SK-N-SH treated with all-trans-retinoic acid at 6 μM for 48 hours (cell line): ENCODE data around the gene FNDC8.
A peak's percentile ranks its signal among the peaks of the same experiment; 100 is the strongest.
"Not testable (repeated sequence)": the region's sequence is repeated elsewhere in the genome, so short reads cannot be mapped to it uniquely, and the experiment has no call there.

Source experiments
- ATAC-seq: fragments of 200-7000 bp; cut with Tn5 transposase; 3 replicates; pipeline ENCODE4 v1.9.1; 2020; ENCODE audit warnings: mild to moderate bottlenecking, moderate library complexity
- ARNTL ChIP-seq: fragments of 450-650 bp; formaldehyde crosslinking; IDR thresholded peaks from 2 replicates; pipeline ENCODE4 v1.5.0; 2020; ENCODE audit warnings: low read depth, mild to moderate bottlenecking, moderate library complexity, borderline replicate concordance
- BACH2 ChIP-seq: fragments of 250-450 bp; sonication (Bioruptor Pico); IDR thresholded peaks from 2 replicates; pipeline ENCODE4 v1.9.0; 2021; ENCODE audit warnings: mild to moderate bottlenecking, borderline replicate concordance
- CSDC2 ChIP-seq: fragments of 250-450 bp; sonication (Bioruptor Pico); IDR thresholded peaks from 2 replicates; pipeline ENCODE4 v1.5.0; 2020; ENCODE audit warnings: mild to moderate bottlenecking, moderate library complexity
- ESRRG ChIP-seq: fragments of 250-450 bp; sonication (Bioruptor Pico); IDR thresholded peaks from 2 replicates; pipeline ENCODE4 v1.6.1; 2021; ENCODE audit warnings: mild to moderate bottlenecking
- GLIS3 ChIP-seq: fragments of 250-450 bp; sonication (Bioruptor Pico); IDR thresholded peaks from 2 replicates; pipeline ENCODE4 v1.5.0; 2020; ENCODE audit warnings: mild to moderate bottlenecking, moderate library complexity
- ISL1 ChIP-seq: fragments of 250-450 bp; sonication (Bioruptor Pico); IDR thresholded peaks from 2 replicates; pipeline ENCODE4 v2.1.2; 2022; ENCODE audit warnings: mild to moderate bottlenecking, moderate library complexity
- OSR1 ChIP-seq: fragments of 250-450 bp; sonication (Bioruptor Pico); IDR thresholded peaks from 2 replicates; pipeline ENCODE4 v1.8.0; 2022; ENCODE audit warnings: moderate library complexity, mild to moderate bottlenecking, inconsistent platforms
- PPARA ChIP-seq: fragments of 250-450 bp; sonication (Bioruptor Pico); IDR thresholded peaks from 2 replicates; pipeline ENCODE4 v1.5.0; 2020; ENCODE audit warnings: mild to moderate bottlenecking, borderline replicate concordance
- RARB ChIP-seq: fragments of 250-450 bp; sonication (Bioruptor Pico); IDR thresholded peaks from 2 replicates; pipeline ENCODE4 v1.8.0; 2021; ENCODE audit warnings: mild to moderate bottlenecking, moderate library complexity
- SNAI2 ChIP-seq: fragments of 250-450 bp; sonication (Bioruptor Pico); IDR thresholded peaks from 2 replicates; pipeline ENCODE4 v1.5.0; 2020; ENCODE audit warnings: mild to moderate bottlenecking, moderate library complexity
- TCF4 ChIP-seq: fragments of 250-450 bp; sonication (Bioruptor Pico); IDR thresholded peaks from 2 replicates; pipeline ENCODE4 v1.8.0; 2021; ENCODE audit warnings: mild to moderate bottlenecking, moderate library complexity, borderline replicate concordance
- TOX ChIP-seq: fragments of 250-450 bp; sonication (Bioruptor Pico); IDR thresholded peaks from 2 replicates; pipeline ENCODE4 v1.8.0; 2021; ENCODE audit warnings: mild to moderate bottlenecking, moderate library complexity, borderline replicate concordance
- ZC3H10 ChIP-seq: fragments of 250-450 bp; sonication (Bioruptor Pico); IDR thresholded peaks from 2 replicates; pipeline ENCODE4 v1.5.1; 2021; ENCODE audit warnings: mild to moderate bottlenecking, moderate library complexity
- ZFP3 ChIP-seq: fragments of 250-450 bp; sonication (Bioruptor Pico); IDR thresholded peaks from 2 replicates; pipeline ENCODE4 v1.5.0; 2020; ENCODE audit warnings: mild to moderate bottlenecking, moderate library complexity
- ZFP30 ChIP-seq: fragments of 450-650 bp; formaldehyde crosslinking; IDR thresholded peaks from 2 replicates; pipeline ENCODE4 v1.5.0; 2022; ENCODE audit warnings: mild to moderate bottlenecking, moderate library complexity
- ZNF565 ChIP-seq: fragments of 450-650 bp; formaldehyde crosslinking; conservative IDR thresholded peaks from 2 replicates; pipeline ENCODE4 v1.5.0; 2020; ENCODE audit warnings: low read depth, mild to moderate bottlenecking, moderate library complexity
- ZNF70 ChIP-seq: fragments of 450-650 bp; formaldehyde crosslinking; IDR thresholded peaks from 2 replicates; pipeline ENCODE4 v1.5.0; 2020; ENCODE audit warnings: mild to moderate bottlenecking, moderate library complexity
- ZNF8 ChIP-seq: fragments of 450-650 bp; formaldehyde crosslinking; IDR thresholded peaks from 2 replicates; pipeline ENCODE4 v1.5.0; 2020; ENCODE audit warnings: mild to moderate bottlenecking, moderate library complexity
- TF ChIP-seq, protein P1 (sequence below): fragments of 250-450 bp; sonication (Bioruptor Pico); IDR thresholded peaks from 2 replicates; pipeline ENCODE4 v1.5.1; 2020; ENCODE audit warnings: low read depth, mild to moderate bottlenecking, moderate library complexity
- TF ChIP-seq, protein P2 (sequence below): fragments of 250-450 bp; sonication (Bioruptor Pico); IDR thresholded peaks from 2 replicates; pipeline ENCODE4 v1.8.0; 2021; ENCODE audit warnings: low read depth, mild to moderate bottlenecking, moderate library complexity, borderline replicate concordance
- TF ChIP-seq, protein P3 (sequence below): fragments of 250-450 bp; sonication (Bioruptor Pico); IDR thresholded peaks from 2 replicates; pipeline ENCODE4 v1.8.0; 2020; ENCODE audit warnings: mild to moderate bottlenecking, moderate library complexity, borderline replicate concordance
- TF ChIP-seq, protein P4 (sequence below): fragments of 250-450 bp; sonication (Bioruptor Pico); IDR thresholded peaks from 2 replicates; pipeline ENCODE4 v1.5.1; 2021; ENCODE audit warnings: mild to moderate bottlenecking, moderate library complexity

FNDC8 gene

DNA sequence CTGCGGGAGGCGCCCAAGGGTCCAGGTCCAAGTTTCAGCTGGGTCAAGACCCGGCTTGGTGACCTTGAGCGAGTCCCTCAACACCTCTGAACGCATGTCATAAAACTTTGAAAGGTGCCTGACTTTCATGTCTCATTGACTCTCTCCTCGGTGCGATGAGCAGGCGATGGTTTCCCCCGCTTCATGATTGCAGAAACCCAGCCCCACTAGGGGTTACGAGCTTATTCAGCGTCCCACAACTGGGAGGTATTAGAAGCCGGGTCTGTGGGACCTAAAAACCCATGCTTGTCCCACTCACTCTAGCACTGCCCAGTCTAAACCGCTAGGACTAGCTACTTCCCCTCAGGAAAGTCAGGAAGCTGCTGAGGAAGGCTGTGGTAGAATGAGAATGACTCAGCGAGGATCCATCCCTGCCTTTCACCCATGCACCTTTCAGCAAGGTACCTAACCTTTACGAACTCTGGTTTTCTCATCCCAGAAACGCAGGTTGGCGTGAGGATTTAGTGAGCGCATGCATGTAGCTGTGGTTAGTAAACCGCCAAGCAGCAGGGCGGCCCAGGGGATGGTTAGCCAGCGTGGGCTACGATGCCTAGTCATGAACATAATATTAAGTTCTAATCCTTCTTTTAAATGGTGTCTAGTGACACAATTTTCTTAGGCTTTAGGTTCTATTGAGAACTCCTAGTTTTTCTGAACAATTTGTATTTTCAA, 31.7 kb upstream of the FNDC8 start (continued):
- TF ChIP-seq, protein P1, sequence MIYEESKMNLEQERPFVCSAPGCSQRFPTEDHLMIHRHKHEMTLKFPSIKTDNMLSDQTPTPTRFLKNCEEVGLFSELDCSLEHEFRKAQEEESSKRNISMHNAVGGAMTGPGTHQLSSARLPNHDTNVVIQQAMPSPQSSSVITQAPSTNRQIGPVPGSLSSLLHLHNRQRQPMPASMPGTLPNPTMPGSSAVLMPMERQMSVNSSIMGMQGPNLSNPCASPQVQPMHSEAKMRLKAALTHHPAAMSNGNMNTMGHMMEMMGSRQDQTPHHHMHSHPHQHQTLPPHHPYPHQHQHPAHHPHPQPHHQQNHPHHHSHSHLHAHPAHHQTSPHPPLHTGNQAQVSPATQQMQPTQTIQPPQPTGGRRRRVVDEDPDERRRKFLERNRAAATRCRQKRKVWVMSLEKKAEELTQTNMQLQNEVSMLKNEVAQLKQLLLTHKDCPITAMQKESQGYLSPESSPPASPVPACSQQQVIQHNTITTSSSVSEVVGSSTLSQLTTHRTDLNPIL: no peak
- TF ChIP-seq TCF4 (CRISPR knock-in tag): no peak
- TF ChIP-seq, protein P2, sequence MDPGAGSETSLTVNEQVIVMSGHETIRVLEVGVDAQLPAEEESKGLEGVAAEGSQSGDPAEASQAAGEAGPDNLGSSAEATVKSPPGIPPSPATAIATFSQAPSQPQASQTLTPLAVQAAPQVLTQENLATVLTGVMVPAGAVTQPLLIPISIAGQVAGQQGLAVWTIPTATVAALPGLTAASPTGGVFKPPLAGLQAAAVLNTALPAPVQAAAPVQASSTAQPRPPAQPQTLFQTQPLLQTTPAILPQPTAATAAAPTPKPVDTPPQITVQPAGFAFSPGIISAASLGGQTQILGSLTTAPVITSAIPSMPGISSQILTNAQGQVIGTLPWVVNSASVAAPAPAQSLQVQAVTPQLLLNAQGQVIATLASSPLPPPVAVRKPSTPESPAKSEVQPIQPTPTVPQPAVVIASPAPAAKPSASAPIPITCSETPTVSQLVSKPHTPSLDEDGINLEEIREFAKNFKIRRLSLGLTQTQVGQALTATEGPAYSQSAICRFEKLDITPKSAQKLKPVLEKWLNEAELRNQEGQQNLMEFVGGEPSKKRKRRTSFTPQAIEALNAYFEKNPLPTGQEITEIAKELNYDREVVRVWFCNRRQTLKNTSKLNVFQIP (CRISPR knock-in tag): no peak
- TF ChIP-seq PPARA (CRISPR knock-in tag): no peak
- TF ChIP-seq, protein P3, sequence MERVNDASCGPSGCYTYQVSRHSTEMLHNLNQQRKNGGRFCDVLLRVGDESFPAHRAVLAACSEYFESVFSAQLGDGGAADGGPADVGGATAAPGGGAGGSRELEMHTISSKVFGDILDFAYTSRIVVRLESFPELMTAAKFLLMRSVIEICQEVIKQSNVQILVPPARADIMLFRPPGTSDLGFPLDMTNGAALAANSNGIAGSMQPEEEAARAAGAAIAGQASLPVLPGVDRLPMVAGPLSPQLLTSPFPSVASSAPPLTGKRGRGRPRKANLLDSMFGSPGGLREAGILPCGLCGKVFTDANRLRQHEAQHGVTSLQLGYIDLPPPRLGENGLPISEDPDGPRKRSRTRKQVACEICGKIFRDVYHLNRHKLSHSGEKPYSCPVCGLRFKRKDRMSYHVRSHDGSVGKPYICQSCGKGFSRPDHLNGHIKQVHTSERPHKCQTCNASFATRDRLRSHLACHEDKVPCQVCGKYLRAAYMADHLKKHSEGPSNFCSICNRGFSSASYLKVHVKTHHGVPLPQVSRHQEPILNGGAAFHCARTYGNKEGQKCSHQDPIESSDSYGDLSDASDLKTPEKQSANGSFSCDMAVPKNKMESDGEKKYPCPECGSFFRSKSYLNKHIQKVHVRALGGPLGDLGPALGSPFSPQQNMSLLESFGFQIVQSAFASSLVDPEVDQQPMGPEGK: no peak
- TF ChIP-seq, all 23 proteins: peak for 0

DNA sequence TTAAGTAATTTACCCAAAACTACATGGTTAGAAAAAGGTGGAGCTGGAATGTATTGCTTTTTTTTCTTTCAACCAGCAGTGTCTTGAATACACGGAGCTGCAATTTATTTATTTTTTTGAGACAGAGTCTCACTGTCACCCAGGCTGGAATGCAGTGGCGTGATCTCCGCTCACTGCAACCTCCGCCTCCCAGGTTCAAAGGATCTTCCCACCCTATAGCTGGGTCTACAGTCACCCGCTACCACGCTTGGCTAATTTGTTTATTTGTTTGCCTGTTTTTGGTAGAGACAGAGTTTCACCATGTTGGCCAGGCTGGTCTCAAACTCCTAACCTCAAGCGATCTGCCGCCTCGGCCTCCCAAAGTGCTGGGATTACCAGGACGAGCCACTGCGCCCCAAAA, 30.7 kb upstream of the FNDC8 start:
- not testable (repeated sequence) for ATAC-seq

DNA sequence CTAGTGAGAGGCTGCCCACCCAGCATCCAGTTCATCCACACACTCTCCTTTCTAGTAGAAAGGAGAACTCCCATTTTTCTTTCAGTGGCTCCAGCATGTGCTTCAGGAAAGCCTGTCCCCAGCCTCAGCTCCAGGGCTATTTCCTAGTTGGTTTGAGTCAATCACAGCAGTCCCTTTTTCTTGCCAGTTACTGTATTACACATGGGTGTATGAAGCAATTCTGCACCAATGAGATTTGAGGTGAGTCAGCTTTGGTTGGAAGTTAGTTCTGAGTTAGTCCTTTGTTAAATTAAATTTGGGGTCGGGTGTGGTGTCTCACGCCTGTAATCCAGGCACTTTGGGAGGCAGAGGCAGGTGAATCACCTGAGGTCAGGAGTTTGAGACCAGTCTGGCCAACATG, 26.5 kb upstream of the FNDC8 start:
- TF ChIP-seq ZNF565: no peak
- no peak for TF ChIP-seq TOX (CRISPR knock-in tag)
- TF ChIP-seq, protein P4, sequence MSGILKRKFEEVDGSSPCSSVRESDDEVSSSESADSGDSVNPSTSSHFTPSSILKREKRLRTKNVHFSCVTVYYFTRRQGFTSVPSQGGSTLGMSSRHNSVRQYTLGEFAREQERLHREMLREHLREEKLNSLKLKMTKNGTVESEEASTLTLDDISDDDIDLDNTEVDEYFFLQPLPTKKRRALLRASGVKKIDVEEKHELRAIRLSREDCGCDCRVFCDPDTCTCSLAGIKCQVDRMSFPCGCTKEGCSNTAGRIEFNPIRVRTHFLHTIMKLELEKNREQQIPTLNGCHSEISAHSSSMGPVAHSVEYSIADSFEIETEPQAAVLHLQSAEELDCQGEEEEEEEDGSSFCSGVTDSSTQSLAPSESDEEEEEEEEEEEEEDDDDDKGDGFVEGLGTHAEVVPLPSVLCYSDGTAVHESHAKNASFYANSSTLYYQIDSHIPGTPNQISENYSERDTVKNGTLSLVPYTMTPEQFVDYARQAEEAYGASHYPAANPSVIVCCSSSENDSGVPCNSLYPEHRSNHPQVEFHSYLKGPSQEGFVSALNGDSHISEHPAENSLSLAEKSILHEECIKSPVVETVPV (CRISPR knock-in tag): no peak
- TF ChIP-seq ESRRG: no peak
- TF ChIP-seq OSR1 (CRISPR knock-in tag): no peak
- TF ChIP-seq, protein P1: no peak
- TF ChIP-seq ZFP30: no peak
- TF ChIP-seq GLIS3 (CRISPR knock-in tag): no peak
- no peak for TF ChIP-seq ZC3H10 (CRISPR knock-in tag)
- no peak for TF ChIP-seq PPARA (CRISPR knock-in tag)
- TF ChIP-seq ZNF70: no peak
- no peak for TF ChIP-seq RARB
- TF ChIP-seq TCF4 (CRISPR knock-in tag): no peak
- no peak for TF ChIP-seq ISL1 (CRISPR knock-in tag)
- TF ChIP-seq, all 23 proteins: peak for 0
- peak; percentile 81 for ATAC-seq

DNA sequence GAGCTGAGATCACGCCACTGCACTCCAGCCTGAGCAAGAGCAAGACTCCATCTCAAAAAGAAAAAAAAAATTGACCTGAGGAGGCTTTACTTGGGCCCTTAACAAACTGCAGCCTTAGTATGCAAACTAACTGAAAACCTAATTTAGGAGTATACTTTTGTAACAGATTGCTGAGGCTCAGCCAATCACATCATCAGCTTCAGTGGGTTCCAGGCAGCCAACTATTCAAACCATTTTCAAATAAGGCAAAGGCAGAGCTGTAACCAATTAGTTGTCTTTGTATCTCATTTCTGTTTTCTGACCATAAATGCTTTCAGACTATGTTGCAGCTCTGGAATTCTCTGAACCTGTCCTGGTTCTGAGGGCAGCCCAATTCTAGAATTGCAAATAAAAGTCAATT, 25.7 kb upstream of the FNDC8 start:
- TF ChIP-seq ESRRG (no peak), TCF4 (CRISPR knock-in tag) (no peak), SNAI2 (CRISPR knock-in tag) (no peak), ZFP3 (no peak), CSDC2 (CRISPR knock-in tag) (no peak), BACH2 (CRISPR knock-in tag) (no peak), ZNF565 (no peak), ZFP30 (no peak), ARNTL (CRISPR knock-in tag) (no peak), GLIS3 (CRISPR knock-in tag) (no peak), ZNF8 (CRISPR knock-in tag) (no peak), ZNF70 (no peak), TOX (CRISPR knock-in tag) (no peak)
- TF ChIP-seq, protein P3: no peak
- TF ChIP-seq, protein P2 (CRISPR knock-in tag): no peak
- ATAC-seq: no peak
